Epidermal melanocyte (primary cell): ENCODE data around the gene S100A8.
"Not testable (repeated sequence)": the region's sequence is repeated elsewhere in the genome, so short reads cannot be mapped to it uniquely, and the experiment has no call there.

ENCODE experiments used
- DNase-seq: peaks from one replicate; pipeline ENCODE4 v3.0.0; 2011; ENCODE audit warnings: low spot score; ENCODE audit not compliant: insufficient read length

The S100A8 gene

DNA sequence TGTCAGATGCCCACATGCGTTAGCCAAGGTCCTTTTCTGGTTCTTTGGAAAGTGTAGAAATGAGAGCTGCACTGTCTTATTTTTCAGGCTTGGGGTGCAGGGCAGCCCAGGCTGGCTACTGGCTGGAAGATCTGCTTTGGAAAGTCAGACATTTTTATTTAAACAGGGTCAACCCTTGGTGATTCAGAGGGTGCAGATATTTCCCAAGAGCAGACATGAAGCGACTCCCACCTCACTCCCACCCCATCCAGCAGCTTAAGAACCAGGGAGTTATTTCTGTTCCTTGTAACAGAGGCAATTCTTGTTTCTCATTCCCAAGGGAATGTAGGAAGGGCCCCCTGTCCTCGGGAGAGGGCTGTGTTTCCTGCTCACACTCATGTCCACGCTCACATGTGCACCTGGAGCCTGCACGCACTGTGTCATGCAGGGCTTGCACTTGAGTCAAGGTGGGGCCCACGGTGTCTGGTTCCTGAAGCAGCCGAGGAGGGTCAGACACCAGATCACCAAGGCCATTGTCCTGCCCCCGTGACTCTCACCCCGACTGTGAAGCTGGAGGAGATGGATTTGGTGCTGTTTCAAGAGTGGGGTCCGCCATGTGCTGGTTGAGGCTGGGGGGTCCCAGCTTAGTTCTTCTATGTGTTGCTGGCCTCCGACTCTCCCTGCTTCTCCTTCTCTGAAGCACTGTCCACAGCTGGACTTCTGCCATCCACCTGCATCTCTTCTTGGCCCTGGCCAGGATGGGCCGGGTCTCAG, 26.4 kb upstream of the S100A8 start:
- no peak for DNase-seq

DNA sequence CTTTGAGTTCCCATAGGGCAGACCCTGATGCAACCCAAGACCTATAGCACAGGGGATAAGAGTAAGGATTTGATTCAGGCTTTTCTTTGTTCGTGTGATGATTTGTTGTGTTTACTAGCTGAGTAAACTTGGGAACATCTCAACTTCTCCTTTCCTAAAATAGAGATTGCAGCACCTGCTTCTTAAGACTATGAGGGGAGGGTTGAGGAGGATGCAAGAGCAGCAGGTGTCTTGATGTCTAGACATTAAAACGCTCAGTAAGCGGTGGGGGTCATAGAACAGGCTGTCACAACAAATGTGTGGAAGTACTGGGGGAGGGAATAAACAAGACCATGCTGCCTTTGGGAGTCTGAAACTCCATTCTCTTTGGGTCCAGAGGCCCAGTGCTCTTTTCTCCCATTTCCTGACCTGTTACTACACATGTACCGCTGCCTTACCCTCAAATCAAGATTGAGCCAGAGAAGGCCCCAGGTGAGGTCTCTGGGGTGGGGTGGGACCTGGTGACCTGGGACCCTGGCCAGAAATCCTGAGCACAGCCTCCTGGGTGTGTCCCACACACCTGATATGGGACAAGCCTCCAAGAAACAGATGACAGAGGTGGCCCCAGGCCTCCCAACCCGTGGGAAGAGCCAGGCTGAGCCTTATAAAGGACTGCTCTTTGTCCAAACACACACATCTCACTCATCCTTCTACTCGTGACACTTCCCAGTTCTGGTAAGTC, 25.1 kb upstream of the S100A8 start, which contains the start of gene S100A7A:
Gene S100A7A, plus strand, starts transcription at position 671 of the 721 bp plus-strand sequence. CDS start 1,563 bp downstream, outside the sequence.
- no peak for DNase-seq

DNA sequence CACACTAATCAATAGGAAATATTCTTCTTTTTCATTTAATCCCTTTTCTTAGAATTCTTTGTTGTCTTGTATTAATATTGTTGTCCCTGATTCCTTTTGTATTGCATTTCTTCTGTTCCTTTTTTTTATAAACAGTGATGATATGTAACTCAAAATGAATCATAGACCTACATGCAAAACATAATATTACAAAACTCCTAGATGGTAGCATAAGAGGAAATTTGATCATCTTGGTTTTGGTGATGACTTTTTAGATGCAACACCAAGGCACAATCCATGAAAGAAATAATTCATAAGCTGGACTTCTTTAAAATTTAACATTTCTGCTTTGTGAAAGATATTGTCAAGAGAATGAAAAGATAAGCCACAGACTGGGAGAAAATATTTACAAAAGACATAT, 23.1 kb upstream of the S100A8 start:
- not testable (repeated sequence) for DNase-seq

DNA sequence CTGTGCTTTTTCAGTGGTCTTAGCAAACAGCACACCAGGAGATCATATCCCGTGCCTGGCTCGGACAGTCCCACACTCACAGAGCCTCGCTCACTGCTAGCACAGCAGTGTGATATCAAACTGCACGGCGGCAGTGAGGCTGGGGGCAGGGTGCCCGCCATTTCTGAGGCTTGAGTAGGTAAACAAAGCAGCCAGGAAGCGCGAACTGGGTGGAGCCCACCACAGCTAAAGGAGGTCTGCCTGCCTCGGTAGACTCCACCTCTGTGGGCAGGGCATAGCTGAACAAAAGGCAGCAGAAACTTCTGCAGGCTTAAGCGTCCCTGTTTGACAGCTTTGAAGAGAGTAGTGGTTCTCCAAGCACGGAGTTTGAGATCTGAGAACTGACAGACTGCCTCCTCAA, 16.4 kb upstream of the S100A8 start:
- not testable (repeated sequence) for DNase-seq

- DNase-seq: not testable (repeated sequence)
Measured at GRCh38 chr1:153405825-153406599, 15.1 kb upstream of the S100A8 start.

GRCh38 chr1:153404768-153405167, 13.9 kb upstream of the S100A8 start:
- no peak for DNase-seq

- no peak for DNase-seq
Measured at GRCh38 chr1:153404086-153404635, 13.3 kb upstream of the S100A8 start.

DNA sequence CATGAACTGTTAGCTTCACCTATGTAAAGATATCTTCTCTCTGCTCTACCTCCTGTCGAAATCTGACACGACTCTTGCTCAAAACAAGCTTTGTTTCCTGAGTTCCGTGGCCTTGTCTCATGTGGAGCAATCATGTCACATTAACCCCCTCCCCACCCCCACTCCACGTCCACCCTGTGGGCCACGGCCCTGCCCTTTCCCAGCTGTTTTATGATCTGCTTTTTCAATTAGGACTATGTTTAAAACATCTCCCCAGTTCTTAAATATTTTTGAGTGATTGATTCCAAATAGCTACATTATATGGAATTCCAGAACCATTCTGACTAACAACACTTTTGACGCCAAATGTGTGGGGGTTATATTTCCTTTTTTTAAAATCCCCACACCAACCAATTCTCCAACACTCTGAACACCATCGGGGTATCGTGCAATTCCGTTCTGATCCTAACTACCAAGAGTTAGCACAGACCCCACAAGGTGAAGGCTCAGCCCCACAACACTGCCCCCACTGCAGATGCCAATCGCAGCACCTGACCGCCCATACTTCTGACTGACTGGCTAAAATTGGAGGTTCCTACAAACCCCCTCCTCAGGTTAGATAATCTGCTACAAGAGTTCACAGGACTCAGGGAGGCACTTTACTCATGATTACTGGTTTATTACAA, 12.7 kb upstream of the S100A8 start:
- DNase-seq: no peak

DNA sequence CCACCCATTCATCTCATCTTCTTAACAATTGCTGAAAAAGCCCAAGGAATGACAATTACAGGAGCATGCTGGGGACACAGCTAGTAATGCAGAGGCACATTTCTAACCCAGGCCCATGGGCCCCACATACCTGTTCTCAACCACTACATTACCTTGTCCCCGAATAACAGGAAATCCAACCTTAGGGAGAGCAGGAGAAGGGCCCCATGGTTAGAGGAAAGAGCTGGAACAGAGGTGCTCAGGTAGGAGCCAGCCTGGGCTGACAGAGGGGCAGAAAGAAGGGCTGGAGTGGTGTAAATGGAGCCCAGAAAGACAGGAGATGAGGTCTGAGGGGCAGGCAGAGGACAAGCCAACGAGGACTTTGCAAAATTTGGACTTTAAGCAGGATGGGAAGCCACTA, 11.4 kb upstream of the S100A8 start:
- no peak for DNase-seq

- no peak for DNase-seq
Measured at GRCh38 chr1:153401461-153401860, 10.6 kb upstream of the S100A8 start.

DNA sequence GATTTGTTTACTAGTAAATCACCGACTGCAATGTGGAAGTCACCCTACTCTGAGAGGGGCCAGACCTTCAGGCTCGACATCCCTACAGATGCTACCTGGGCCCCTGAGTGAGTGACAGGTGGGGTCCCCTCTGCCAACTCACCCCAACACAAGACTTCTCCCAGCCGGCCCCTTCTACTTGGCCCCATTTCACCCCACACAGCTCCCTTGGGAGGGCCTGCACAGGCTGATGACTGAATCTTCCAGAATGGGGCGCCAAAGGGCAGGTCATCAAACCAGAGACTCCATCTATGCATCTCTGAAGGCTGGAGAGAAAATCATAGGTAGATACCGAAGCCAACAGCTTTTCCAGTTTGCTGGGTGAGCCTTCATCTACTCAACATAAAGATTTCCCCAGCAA, 9.4 kb upstream of the S100A8 start:
- no peak for DNase-seq

- DNase-seq: no peak
Measured at GRCh38 chr1:153399401-153400055, 8.7 kb upstream of the S100A8 start.

GRCh38 chr1:153397924-153398651, 7.2 kb upstream of the S100A8 start:
- no peak for DNase-seq

GRCh38 chr1:153397051-153397923, 6.4 kb upstream of the S100A8 start:
- no peak for DNase-seq

GRCh38 chr1:153396461-153396860, 5.6 kb upstream of the S100A8 start:
- no peak for DNase-seq

- DNase-seq: no peak
Measured at GRCh38 chr1:153395776-153396175, 4.9 kb upstream of the S100A8 start.

DNA sequence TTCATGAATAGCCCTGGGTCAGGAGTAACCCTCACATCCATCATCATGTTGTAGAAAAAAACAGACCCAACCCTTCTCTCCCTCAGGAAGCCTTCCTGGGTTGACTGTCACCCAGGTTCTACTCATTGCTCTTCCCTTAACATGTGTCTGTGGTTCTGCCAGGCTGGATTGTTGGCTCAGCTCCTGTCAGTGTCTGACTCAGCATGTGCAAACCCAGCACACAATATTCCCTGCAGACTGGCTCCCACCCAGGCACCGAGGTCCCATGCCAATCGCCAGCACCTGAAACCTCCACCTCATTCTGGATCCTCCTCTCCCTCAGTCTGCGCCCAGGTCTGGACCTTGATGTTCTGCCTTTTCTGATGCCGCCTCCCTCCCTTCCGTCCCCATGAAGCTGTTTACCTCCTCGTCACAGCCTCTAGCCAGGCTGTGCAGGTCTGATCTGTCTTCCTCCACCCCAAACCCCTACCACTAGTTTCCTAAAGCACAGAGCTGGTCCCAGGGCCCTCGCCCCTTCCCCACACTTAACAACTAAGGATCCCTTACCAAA, 4.3 kb upstream of the S100A8 start:
- no peak for DNase-seq

- DNase-seq: no peak
Measured at GRCh38 chr1:153394391-153394790, 3.5 kb upstream of the S100A8 start.

DNA sequence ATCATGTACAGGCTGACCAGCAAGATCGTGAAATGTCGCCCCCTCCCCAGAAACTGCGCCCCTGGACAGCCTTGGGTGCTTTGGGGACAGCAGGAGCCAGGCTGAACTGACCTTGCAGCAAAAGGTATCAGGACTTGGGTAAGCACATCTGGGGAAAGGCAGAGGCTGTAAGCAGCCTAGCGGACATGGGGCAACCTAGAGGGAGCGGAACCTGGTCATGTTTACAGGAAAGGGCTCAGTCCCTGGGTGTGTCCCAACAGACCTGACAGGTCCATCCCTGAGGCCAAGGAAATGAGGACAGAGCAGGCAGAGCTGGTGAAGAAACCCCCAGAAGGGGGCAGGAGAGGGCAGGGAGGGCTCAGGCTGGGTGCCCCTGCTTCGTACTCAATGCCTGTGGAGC, 3.1 kb upstream of the S100A8 start:
- no peak for DNase-seq
